GM13977 (cell line): ENCODE measurements around the gene CHD9.
A peak's percentile ranks its signal among the peaks of the same experiment; 100 is the strongest.

ENCODE experiments used
- DNase-seq: peaks from one replicate; pipeline ENCODE4 v3.0.0; 2012; ENCODE audit warnings: low spot score
- CTCF ChIP-seq: IDR thresholded peaks from 2 replicates; pipeline ENCODE4 v1.5.1; 2012; ENCODE audit warnings: mild to moderate bottlenecking, control low read depth; ENCODE audit not compliant: insufficient read depth; ENCODE audit errors: extremely low read depth, missing control alignments
- in situ Hi-C: fragments of 300-500 bp; cut with MboI; formaldehyde crosslinking; loops from one replicate; pipeline ENCODE4 v1.12.0; 2022; ENCODE audit warnings: low sequenced_read_pairs, low pct_unique_long_range_greater_than_20kb, mixed read lengths, inconsistent platforms; ENCODE audit not compliant: unreplicated experiment

Gene CHD9, protein sequence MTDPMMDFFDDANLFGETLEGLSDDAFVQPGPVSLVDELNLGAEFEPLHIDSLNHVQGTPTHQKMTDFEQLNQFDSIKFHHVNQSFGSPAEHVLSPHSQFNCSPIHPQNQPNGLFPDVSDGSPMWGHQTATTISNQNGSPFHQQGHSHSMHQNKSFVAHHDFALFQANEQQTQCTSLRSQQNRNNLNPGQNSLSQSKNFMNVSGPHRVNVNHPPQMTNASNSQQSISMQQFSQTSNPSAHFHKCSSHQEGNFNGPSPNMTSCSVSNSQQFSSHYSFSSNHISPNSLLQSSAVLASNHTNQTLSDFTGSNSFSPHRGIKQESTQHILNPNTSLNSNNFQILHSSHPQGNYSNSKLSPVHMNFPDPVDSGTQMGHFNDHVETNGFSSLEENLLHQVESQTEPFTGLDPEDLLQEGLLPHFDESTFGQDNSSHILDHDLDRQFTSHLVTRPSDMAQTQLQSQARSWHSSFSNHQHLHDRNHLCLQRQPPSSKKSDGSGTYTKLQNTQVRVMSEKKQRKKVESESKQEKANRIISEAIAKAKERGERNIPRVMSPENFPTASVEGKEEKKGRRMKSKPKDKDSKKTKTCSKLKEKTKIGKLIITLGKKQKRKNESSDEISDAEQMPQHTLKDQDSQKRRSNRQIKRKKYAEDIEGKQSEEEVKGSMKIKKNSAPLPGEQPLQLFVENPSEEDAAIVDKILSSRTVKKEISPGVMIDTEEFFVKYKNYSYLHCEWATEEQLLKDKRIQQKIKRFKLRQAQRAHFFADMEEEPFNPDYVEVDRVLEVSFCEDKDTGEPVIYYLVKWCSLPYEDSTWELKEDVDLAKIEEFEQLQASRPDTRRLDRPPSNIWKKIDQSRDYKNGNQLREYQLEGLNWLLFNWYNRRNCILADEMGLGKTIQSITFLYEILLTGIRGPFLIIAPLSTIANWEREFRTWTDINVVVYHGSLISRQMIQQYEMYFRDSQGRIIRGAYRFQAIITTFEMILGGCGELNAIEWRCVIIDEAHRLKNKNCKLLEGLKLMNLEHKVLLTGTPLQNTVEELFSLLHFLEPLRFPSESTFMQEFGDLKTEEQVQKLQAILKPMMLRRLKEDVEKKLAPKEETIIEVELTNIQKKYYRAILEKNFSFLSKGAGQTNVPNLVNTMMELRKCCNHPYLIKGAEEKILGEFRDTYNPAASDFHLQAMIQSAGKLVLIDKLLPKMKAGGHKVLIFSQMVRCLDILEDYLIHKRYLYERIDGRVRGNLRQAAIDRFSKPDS (N-terminal part only)

DNA sequence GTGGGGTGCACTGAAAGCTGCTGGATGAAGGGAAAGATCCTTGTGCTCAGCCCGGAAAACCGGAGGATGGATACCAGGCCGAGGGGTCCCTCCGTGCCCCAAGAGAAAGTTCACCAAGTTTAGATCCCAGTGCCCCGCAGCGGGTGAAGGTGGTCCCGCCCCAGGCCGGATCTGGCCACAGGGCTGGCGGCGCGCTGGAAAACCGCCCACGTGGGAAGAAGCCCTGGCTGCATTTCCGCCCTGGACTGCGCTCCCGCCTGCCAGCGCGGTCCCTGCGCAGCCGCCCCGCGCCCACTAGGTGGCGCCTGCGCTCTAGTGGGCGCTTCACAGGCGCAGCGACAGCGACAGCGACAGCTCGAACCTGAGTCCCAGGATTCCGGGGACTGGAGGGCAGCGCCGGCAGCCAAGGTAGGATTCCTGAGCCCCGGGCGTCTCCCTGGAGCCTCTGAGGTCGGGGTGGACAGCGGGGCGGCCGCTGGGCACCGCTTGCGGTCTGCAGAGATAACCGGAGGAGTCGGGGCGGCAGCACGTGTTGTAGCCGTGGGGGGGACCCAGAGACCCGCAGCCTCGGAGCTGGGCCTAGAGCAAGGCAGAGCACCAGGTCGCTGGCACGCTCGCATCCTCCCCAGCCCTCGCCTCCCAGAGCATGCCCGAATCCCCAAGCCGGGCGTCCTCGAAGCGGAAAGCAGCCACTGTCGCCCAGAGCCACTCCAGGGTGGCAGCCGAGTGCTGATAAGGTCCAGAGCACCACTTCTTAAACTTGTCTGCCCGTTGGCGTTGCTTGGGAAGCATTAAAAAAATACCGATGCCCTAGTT lies at the start of gene CHD9:
TSS of gene CHD9 (plus strand) at position 322 of the 816 bp plus-strand sequence. CDS start 101,099 bp downstream, outside the sequence.
- DNase-seq = peak; percentile 85
- in situ Hi-C loops = loop anchor here (25.0 kb wide), 1 partner anchor 107 kb away; no protein-coding TSS in a partner anchor
- peak; percentile 99 for TF ChIP-seq CTCF

DNA sequence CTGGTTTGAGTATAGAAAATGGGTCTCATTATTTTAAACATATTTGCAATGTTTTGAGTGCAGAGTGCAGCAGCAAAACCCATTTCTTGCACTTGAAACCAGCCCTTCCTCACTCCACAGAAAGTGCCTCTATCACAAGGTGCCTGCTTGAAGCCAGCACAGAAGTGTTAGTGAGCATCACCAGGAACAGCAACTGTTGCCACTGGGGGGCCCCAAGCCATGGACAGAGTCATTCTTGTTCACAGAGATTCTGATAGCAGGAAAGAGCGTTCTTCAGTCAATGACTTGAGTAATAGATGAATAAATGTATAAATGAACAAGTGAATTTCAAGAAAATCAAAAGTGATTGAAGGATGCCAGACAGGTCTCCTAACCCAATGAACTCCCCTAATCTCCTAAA lies 47.7 kb upstream of the CHD9 start:
- DNase-seq = no peak
- TF ChIP-seq CTCF = no peak
- in situ Hi-C loops = no loop called here

DNA sequence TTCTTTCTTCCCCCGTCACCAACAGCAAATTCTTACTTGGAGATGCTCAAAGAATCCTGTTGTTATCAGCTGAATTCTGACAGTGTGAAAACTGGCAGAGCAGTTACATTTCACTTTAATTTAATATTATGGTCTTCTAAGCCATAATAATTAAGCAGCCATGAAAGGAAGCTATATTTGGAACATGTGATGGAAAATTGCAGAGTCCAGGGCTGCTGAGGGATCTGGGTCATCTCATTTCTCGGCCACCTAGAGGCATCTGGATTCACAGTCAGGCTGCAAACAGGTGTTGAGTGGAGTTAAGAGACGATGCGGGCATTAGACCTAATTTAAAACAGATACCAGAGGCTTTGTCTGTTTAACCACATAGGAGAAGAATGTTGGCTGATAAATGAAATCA lies 40.5 kb upstream of the CHD9 start:
- in situ Hi-C loops = no loop called here
- no peak for TF ChIP-seq CTCF
- no peak for DNase-seq

- in situ Hi-C loops = no loop called here
- TF ChIP-seq CTCF = no peak
- DNase-seq = no peak
These were observed 35.9 kb upstream of the CHD9 start for GRCh38 chr16:53018834-53019416.

GRCh38 chr16:53022374-53022773 lies 32.4 kb upstream of the CHD9 start:
- peak; percentile 53 for TF ChIP-seq CTCF
- in situ Hi-C loops = no loop called here
- DNase-seq = peak; percentile 46
